ENCODE data around the gene LRP1B.
"Not testable (repeated sequence)": the region's sequence is repeated elsewhere in the genome, so short reads cannot be mapped to it uniquely, and the experiment has no call there.

Gene LRP1B

DNA sequence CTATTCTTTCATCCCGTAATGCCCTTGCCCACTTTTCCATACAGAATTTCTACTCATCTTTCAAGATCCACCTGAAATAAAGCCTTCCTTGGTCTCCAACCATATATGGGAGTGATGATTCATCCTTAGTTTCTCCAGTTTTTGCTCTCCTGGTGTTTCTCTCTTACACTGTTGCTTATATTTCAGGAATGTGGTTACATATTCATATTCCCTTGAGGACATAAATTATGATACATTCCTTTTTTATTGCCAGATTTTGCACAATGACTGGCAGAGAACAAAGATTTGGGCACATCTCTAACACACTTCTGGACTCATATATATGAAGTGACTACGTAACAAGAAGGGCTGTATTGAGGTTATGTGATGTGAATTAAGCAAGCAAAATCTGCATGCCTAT, 1777.3 kb downstream of the LRP1B start:
- DNase-seq (ENCODE audit: low read depth in 2 of 2): no peak

DNA sequence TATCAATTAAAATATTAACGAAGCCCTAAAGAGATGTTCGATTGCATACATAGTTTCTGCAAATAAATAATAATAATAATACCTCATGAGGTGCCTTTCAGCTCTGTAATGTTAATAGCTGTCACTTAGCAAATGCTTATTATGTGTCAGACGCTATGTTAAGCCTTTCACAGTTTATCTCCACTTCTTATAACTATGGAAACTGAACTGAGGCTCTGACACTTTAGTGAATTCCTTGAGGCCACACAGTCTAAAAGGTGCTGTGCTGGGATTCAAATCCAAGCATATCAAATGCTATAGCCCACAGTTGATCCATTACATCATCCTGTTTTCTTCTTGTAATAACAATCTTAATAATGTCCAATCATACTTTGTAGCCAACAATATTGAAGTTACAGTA, 1779.1 kb downstream of the LRP1B start:
- no peak for DNase-seq (ENCODE audit: low read depth in 2 of 2)

DNA sequence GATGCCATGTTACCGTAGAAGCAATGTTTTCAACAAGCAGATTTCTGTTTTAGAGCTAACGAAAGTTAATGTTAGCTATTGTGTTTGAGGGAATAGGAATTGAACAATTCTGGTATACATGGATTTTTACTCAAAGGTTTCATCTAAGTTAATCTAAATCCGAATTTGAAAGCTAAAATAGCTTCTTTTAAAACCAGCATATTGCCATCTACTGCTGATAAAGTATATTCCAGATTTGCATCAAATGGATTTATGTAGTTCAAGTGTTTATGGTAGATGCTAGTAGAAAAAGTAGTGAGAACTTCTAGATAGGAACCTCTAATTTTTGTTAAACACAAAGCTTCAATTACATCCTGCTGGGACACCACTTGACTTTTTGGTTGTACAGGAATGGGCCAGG, 1781.1 kb downstream of the LRP1B start:
- DNase-seq (ENCODE audit: low read depth in 2 of 2): no peak

DNA sequence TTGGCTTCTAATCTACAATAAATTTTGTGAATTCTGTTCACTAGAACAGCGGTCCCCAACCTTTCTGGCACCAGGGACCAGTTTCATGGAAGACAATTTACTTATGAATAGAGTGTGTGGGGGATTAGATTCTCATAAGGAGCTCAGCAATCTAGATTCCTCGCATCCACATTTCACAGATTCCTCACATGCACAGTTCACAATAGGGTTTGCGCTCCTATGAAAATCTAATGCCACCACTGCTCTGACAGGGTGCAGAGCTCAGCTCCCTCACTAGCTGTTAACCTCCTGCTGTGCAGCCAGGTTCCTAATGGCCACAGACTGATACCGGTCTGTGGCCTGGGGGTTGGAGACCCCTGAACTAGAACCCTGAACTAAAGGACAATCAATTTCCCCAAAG, 1782.0 kb downstream of the LRP1B start:
- no peak for DNase-seq (ENCODE audit: low read depth in 2 of 2)

DNA sequence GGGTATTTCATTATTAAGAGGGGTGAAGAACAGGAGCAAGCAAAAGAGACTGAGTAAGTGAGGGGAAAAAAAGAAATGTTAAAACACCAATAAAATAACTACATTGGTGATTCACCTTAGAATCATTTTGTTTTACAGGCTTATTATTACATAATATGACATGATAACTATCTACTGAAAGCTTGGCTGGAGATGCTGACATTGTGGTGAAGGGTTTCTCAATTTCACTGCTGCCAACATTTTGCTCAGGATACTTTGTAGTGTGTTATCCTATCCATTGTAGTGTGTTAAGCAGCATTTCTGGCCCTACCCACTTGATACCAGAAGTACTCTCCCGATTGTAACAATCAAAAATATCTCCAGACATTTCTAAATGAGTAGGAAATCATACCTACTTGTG, 1786.0 kb downstream of the LRP1B start:
- DNase-seq (ENCODE audit: low read depth in 2 of 2): no peak

DNA sequence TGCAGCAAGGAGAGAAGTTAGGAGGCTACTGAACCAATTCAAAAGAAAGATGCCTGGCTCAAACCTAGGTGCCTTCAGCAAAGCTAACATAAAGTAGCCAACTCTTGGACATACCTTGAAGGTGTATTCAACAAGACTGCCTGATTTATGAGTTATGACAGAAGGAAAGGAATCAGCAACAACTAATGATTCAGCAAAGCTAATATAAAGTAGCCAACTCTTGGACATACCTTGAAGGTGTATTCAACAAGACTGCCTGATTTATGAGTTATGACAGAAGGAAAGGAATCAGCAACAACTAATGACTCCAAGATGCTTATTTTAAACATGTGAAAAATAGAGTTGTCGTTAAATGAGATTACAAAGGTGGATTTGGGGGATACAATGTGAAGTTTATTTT, 1786.5 kb downstream of the LRP1B start:
- DNase-seq (ENCODE audit: low read depth in 2 of 2): not testable (repeated sequence)

DNA sequence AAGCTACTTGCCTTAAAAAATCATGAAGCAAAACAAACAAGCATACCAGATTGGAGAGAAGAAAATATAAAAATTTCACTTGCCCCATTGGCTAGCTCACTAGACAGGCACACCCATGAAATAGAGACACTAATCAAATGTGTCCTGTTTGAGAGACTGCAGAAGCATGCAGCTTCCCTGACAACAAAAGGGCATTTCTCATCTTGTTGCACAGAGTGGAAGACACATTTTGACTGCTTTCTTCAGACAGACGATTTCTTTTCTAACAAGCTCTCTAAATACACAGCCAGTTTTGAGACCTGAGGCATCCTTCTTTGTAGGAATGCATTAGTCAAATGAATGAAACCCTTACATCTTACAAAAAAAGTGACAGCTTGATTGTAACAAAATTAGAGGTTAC, 1792.0 kb downstream of the LRP1B start:
- no peak for DNase-seq (ENCODE audit: low read depth in 2 of 2)

DNA sequence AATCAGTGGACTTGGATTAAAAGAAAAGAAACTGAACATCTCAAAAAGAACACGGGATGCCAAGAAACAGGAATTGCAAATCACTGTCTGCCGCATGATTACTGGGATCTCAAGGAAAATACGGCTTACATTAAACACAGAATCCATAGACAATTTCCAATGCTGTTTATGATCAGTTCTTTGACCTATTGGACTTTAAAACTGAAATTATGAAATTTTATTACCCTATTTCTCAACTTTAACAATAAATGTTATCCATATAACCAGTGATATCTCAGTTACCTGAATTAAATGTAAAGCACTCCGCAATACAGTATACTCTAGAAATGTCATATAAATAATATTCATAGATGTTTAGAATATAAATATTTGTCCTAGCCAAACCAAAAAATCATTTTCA, 1793.8 kb downstream of the LRP1B start:
- DNase-seq (ENCODE audit: low read depth in 2 of 2): no peak

DNA sequence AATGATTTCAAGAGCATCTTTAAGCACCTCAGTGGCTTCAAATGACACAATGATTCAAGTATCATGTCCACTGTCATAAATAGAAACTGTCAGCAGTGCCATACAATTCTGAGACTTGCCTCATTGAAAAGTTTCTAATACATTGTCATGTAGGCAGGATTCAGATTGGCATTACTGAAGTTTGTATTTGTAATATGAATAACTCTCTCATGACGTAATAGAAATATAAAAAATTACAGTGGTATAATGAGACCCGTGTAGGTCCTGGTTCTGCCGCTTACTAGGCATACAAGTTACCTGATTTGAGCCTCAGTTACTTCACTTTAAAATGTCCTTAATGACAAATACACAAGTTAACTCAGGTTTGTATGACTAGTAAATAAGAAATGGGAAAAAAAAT, 1814.5 kb downstream of the LRP1B start:
- DNase-seq (ENCODE audit: low read depth in 2 of 2): no peak

DNA sequence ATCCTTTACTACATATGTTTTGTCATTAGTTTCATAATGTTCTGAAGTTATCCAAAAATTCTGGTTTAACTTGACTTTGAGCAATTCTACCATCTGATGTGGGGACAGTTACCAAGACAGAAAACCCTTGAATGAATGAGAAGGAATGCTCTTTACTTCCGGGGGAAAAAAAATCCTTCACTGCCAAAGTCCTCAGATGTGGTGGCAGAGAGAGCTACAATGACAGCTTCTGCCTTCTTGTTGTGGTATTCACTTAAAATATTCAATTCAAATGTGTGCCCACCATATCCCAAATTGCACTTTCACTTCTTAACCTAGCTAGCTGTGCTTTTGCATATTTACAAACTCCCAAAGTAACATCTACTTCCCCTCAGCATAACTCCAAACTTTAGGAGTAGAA, 1818.9 kb downstream of the LRP1B start:
- no peak for DNase-seq (ENCODE audit: low read depth in 2 of 2)

DNA sequence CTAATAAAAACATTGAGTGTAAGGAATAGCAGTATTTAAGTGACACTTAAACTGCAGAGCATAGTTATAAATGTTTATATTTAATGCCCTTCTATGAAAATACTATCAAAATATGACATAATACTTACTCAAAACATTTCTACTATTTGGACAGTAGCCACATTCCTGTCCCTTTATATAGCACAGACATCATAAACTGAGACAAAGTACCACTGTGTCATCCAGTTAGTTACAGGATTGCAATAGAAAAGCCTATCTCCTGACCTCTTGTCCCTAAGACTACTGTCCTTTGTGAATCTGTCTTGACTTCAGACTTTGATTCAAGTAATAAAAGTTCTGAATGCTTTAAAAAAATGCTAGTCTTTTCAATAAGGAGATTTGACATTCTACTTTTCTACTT, 1822.1 kb downstream of the LRP1B start:
- DNase-seq (ENCODE audit: low read depth in 2 of 2): no peak

DNA sequence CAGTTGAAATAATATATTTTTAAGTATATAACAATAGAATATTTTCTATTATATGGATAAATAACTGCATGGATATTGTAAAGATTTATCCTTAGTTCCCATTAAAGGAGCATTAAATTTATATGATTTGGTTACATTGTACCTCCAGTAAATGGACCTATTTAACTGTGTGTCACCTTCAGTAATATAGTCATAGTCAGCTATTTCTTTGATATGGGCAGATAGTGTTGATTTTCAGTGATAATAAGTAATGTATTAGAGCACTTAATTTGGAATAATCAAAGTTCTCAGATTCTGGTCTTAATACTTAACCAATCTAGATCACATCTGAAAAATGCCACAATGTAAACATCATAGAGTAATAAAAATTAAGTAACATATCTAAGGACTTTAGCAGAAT, 1823.3 kb downstream of the LRP1B start:
- no peak for DNase-seq (ENCODE audit: low read depth in 2 of 2)

DNA sequence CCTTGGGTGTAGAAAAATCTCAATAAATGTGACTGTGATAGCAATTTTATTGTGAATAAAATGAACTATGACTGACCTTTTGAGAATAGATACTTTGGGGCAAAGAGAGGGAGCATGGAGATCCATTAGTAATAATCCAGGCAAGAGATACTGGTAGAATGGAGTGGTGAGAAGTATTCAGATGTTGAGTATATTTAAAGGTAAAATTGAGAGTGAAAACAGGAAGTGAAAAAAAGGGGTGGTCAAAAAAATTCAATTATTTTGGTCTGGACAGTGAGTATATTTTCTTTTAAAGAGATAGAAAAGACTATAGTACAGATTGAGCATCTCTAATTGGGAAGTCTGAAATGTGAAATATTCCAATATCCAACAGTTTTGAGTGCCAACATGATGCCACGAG, 1835.0 kb downstream of the LRP1B start:
- no peak for DNase-seq (ENCODE audit: low read depth in 2 of 2)

DNA sequence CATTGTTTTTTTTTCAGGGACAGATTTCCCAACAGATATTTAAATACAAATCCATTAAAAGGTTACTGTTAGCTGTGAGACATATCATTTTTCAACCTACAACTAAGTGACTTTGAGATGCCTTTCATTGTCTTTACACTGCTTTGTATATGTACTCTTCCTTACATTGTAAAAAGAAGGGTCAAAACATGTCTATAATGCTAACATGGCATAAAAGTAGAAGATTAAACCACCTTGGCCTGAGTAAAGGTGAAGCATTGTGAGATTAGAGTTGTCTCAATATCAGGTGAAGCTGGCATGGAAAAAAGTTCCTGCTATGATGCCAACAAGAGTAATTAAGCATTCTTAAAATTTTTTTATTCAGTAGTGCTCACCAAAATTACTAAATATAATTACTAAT, 1842.1 kb downstream of the LRP1B start:
- DNase-seq (ENCODE audit: low read depth in 2 of 2): no peak

DNA sequence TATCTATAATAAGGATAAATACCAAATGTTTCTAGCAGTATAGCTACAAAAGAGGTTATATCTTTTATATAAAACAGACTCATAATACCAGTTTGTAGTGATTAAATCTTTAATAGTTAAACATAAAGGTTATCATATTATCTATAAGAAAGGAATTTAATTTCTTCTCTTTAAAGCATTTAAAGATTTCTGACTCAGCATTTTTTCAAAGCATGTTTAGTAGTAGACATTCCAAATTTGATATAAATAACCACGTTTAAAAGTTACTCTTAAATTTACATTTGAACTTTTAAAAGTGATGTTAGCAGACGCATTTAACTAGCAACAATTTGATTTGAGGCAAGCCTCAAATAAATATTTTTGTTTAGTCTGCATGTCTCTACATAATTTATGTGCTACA, 1842.6 kb downstream of the LRP1B start:
- DNase-seq (ENCODE audit: low read depth in 2 of 2): no peak

DNA sequence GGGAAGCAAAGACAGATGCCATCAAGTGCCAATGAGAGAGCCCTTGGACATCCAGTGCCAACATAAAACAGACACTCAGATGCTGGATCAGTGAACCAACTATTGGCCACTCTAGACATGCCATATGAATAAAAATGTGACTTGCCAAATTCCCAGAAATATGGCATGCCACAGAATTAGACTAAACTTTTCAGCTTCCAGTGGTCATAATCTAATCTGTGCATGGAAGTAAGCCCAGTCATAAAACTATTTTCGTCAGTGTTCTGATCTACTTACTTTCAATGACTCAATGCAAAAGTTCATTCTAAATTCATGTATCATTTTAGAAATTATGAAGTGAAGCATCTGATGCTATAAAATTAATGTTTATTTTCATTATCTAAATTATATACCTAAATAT, 1844.4 kb downstream of the LRP1B start:
- DNase-seq (ENCODE audit: low read depth in 2 of 2): no peak

DNA sequence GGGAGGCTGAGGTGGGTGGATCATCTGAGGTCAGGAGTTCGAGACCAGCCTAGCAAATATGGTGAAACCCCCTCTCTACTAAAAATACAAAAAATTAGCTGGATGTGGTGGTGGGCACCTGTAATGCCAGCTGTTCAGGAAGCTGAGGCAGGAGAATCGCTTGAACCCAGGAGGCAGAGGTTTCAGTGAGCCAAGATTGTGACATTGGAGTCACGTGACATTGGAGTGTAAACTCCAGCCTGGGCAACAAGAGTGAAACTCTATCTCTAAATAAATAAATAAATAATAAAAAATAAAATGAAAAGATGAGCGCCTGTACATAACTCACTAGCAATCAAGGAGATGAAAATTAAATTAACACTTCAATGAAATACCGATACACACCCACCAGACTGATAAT, 1853.5 kb downstream of the LRP1B start:
- DNase-seq (ENCODE audit: low read depth in 2 of 2): not testable (repeated sequence)

DNA sequence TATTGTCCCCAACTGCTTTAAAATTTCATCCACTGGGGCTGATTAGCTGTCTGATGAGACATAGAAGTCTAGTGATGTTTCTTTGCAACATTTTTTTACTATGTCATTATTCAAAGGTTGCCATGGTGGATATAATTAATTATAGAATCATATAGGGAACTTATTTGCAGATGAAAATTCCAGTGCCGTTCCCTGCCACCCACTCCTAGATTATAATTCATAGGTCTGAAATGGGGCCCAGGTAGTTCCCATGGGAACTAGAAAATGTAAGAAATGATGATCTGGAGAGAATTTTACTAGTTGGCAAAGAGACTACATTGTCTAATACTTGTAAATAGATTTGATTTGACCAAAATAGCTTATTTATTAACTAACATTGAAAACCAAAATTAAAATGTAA, 1854.2 kb downstream of the LRP1B start:
- no peak for DNase-seq (ENCODE audit: low read depth in 2 of 2)

DNA sequence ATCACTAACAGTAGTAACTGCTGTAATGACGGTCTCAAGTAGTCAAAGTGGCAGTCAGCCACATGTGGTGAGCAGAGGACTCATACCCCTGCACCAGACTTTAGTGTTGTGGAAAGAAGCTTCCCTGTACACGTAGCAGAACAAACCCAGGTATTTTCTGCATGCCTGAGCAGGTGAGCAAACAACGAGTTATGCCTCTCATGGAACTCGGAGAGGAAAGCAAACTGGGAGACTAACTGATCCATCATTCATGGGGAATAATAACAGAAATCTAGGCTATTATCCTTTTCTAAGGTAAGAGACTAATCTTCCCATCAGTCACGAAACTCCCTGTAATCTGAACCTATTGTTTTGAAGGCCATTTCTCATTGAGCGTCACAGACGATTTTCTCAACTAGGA, 1855.4 kb downstream of the LRP1B start:
- DNase-seq (ENCODE audit: low read depth in 2 of 2): no peak

DNA sequence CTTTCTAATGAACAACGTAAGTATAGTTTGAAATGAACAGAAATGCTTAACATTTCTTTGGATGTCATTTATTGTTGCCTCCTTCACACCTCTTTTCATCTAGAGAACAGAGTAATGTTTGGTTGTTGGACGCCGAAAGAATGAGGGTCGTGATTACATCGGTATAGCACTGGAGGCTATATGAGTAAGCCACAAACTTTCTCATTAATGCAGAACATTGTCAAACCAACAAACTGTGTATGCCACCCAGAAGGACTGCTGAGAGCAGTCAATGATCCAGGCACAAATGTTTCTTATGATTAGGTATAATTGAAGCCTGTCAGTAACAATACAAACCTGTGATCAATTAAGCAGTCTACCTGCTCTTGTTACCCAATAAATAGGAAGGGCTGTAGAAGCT, 1855.9 kb downstream of the LRP1B start:
- DNase-seq (ENCODE audit: low read depth in 2 of 2): no peak

DNA sequence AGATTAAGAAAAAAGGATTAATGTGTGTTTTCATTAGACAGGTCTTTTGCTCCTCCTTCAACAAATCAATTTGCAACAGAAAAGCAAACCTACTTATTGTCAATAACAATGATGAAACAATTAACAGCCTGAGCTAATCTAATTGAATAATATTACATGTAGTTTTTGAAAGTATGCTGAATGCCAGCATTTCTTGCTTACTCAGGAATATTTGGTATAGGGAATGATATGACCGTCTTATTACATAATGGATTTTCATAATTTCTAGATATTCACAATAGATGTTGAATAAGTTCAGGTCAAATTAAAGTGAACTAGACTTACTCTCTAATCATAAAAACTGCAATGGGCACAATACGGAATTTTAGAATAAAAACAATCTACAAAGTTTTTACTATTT, 1856.9 kb downstream of the LRP1B start:
- DNase-seq (ENCODE audit: low read depth in 2 of 2): no peak

DNA sequence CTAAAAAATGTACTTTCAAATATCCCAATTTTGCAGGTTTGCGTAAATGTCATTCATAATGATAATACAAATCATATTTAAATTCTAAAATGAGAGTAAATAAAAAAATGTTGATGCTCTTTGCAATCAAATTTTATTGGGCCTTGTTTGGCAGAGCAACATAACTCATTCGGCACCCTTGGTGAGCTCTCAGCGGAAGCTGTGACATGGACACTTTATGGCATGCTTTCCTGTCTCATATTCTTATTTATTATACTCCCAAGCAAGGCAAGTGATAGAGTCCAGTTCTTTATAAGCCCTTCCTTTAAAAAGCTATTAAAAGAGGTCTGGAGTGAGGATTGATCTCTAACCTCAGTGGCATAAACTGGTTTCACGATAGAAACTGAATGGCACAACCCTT, 1857.4 kb downstream of the LRP1B start:
- DNase-seq (ENCODE audit: low read depth in 2 of 2): no peak

DNA sequence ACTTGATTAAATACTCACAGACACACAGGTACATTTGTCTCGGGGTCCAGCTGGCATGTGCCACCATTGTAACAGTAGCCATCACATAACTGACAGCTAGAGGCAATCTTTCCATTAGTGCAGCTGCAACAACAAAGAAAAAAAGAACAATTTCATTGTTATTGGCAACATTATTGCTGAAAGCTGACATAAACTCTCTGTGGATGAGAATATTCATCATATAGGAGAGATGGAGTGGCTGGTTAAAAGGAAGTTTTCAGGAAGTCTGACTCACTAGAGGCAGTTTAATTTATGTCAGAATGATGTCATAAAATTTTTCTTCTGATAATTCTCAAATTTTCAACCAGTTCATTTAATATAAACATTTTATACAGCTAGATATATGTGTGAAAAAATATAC, 1860.6 kb downstream of the LRP1B start:
- no peak for DNase-seq (ENCODE audit: low read depth in 2 of 2)

DNA sequence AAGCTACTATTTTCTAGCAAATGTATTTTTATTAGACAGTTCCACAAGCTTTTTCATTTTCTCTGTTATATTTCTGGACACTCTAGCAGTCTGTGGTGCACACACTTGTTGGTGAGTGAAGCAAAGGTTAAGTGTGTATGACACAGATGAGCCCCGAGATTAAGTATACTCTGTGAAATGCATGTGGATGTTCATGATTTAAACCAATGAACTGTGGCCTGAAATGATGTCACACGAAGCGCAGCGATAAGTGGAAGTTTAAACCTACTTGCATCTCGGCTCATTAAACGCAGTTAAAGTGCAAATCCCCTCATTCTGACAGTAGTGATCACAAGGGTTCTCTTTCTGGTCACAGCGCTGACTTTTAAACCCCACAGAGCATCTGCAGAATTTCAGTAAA, 1861.8 kb downstream of the LRP1B start:
- DNase-seq (ENCODE audit: low read depth in 2 of 2): no peak

DNA sequence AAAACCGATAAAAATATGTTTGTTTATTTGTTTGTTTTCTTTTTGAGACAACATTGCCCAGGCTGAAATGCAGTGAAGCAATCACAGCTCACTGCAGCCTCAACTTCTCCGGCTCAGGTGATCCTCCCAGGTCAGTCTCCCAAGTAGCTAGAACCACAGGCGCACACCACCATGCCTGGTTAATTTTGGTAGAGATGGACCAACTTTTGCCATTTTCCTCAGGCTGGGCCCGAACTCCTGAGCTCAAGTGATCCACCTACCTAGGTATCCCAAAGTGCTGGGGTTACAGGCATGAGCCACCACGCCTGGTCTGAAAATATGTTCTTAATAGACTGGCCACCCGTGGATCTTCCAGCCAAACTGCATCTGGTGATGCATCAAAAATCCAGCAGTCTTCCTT, 1867.9 kb downstream of the LRP1B start:
- no peak for DNase-seq (ENCODE audit: low read depth in 2 of 2)
